WTC11 (cell line): ENCODE results near the gene PHTF1. TPM values are rescaled to one million over a fixed set of nuclear protein-coding genes. Genes with fewer than 3 reads are reported as not detected.

Experiments used
- ATAC-seq: fragments of 200-7000 bp; cut with Tn5 transposase; 2 replicates; pipeline ENCODE4 v1.10.0; 2021; ENCODE audit warnings: mild to moderate bottlenecking, moderate library complexity
- CTCF ChIA-PET: fragments of 300-600 bp; sonication (Branson Sonifier 250); formaldehyde crosslinking; loops from one replicate; lab custom pipeline; 2021; ENCODE audit warnings: antibody characterized with exemption; lab: Charles Lee
- POLR2A ChIA-PET: fragments of 350-600 bp; sonication (Branson Sonifier 250); formaldehyde crosslinking; loops from one replicate; lab custom pipeline; 2021; ENCODE audit warnings: antibody characterized with exemption; lab: Charles Lee
- DNase-seq: peaks from one replicate; pipeline ENCODE4 v3.0.0; 2021; ENCODE audit warnings: low spot score
- H3K27ac Mint-ChIP-seq: 2 replicates; pipeline ENCODE4 v1.8.0; 2021; ENCODE audit warnings: mixed read lengths
- H3K27me3 Mint-ChIP-seq: 2 replicates; pipeline ENCODE4 v1.8.0; 2021; ENCODE audit warnings: low read depth, mild to moderate bottlenecking, moderate library complexity, mixed read lengths
- H3K36me3 Mint-ChIP-seq: 2 replicates; pipeline ENCODE4 v1.8.0; 2021; ENCODE audit warnings: mixed read lengths
- H3K4me1 Mint-ChIP-seq: 2 replicates; pipeline ENCODE4 v1.8.0; 2022; ENCODE audit warnings: mixed read lengths
- H3K4me3 Mint-ChIP-seq: 2 replicates; pipeline ENCODE4 v1.8.0; 2021; ENCODE audit warnings: mild to moderate bottlenecking, moderate library complexity, mixed read lengths
- H3K9me3 Mint-ChIP-seq: 2 replicates; pipeline ENCODE4 v1.8.0; 2021; ENCODE audit warnings: mixed read lengths
- AFF4 ChIP-seq: sonication (generic); formaldehyde crosslinking; IDR thresholded peaks from 2 replicates; pipeline ENCODE4 v1.8.1; 2023; ENCODE audit warnings: mild to moderate bottlenecking, missing genetic modification reagents, borderline replicate concordance
- AR ChIP-seq: fragments of 250-450 bp; sonication (Bioruptor Pico); IDR thresholded peaks from 2 replicates; pipeline ENCODE4 v1.9.0; 2021; ENCODE audit warnings: mild to moderate bottlenecking
- ERG ChIP-seq: fragments of 250-450 bp; sonication (Bioruptor Pico); IDR thresholded peaks from 2 replicates; pipeline ENCODE4 v1.8.0; 2021; ENCODE audit warnings: mild to moderate bottlenecking
- ETV6 ChIP-seq: sonication (generic); formaldehyde crosslinking; IDR thresholded peaks from 2 replicates; pipeline ENCODE4 v1.8.1; 2022; ENCODE audit warnings: mild to moderate bottlenecking, missing genetic modification reagents
- FOXJ3 ChIP-seq: sonication (generic); formaldehyde crosslinking; IDR thresholded peaks from 2 replicates; pipeline ENCODE4 v1.9.0; 2021; ENCODE audit warnings: missing genetic modification reagents, mild to moderate bottlenecking, borderline replicate concordance
- FOXK1 ChIP-seq: sonication (generic); formaldehyde crosslinking; IDR thresholded peaks from 2 replicates; pipeline ENCODE4 v1.8.0; 2022; ENCODE audit warnings: mild to moderate bottlenecking, moderate library complexity, missing genetic modification reagents
- FOXP1 ChIP-seq: sonication (generic); formaldehyde crosslinking; IDR thresholded peaks from 2 replicates; pipeline ENCODE4 v1.8.0; 2022; ENCODE audit warnings: missing genetic modification reagents, mild to moderate bottlenecking, moderate library complexity, borderline replicate concordance
- JUN ChIP-seq: sonication (generic); formaldehyde crosslinking; IDR thresholded peaks from 2 replicates; pipeline ENCODE4 v1.8.0; 2023; ENCODE audit warnings: mild to moderate bottlenecking, missing genetic modification reagents
- MLX ChIP-seq: sonication (generic); formaldehyde crosslinking; IDR thresholded peaks from 2 replicates; pipeline ENCODE4 v1.8.1; 2023; ENCODE audit warnings: mild to moderate bottlenecking, missing genetic modification reagents, moderate library complexity
- PRDM15 ChIP-seq: sonication (generic); formaldehyde crosslinking; IDR thresholded peaks from 2 replicates; pipeline ENCODE4 v1.8.0; 2022; ENCODE audit warnings: missing genetic modification reagents
- SP1 ChIP-seq: sonication (generic); formaldehyde crosslinking; conservative IDR thresholded peaks from 2 replicates; pipeline ENCODE4 v1.8.1; 2022; ENCODE audit warnings: missing genetic modification reagents
- STAT6 ChIP-seq: sonication (generic); formaldehyde crosslinking; conservative IDR thresholded peaks from 2 replicates; pipeline ENCODE4 v1.8.1; 2023; ENCODE audit warnings: mild to moderate bottlenecking, low read depth, missing genetic modification reagents, moderate library complexity
- TP53 ChIP-seq: sonication (generic); formaldehyde crosslinking; IDR thresholded peaks from 2 replicates; pipeline ENCODE4 v1.8.1; 2023; ENCODE audit warnings: mild to moderate bottlenecking, missing genetic modification reagents
- USF1 ChIP-seq: sonication (generic); formaldehyde crosslinking; IDR thresholded peaks from 2 replicates; pipeline ENCODE4 v1.8.0; 2022; ENCODE audit warnings: mild to moderate bottlenecking, missing genetic modification reagents
- ZNF138 ChIP-seq: sonication (generic); formaldehyde crosslinking; conservative IDR thresholded peaks from 2 replicates; pipeline ENCODE4 v1.8.1; 2022; ENCODE audit warnings: mild to moderate bottlenecking, moderate library complexity, missing genetic modification reagents
- ZNF219 ChIP-seq: sonication (generic); formaldehyde crosslinking; IDR thresholded peaks from 2 replicates; pipeline ENCODE4 v1.8.0; 2023; ENCODE audit warnings: missing genetic modification reagents, mild to moderate bottlenecking, borderline replicate concordance
- ZNF263 ChIP-seq: sonication (generic); formaldehyde crosslinking; IDR thresholded peaks from 2 replicates; pipeline ENCODE4 v1.8.1; 2022; ENCODE audit warnings: low read depth, mild to moderate bottlenecking, moderate library complexity, missing genetic modification reagents
- total RNA-seq: library from RNA; stranded (reverse); gene quantifications from 3 replicates; pipeline ENCODE4 v1.2.3, GENCODE V29; 2021

PHTF1 gene
- total RNA-seq, 1 experiment from 2014 or later = 28.7 TPM

GRCh38 chr1:113770031-113770430 lies 10.7 kb upstream of the PHTF1 start (continued):
- TF ChIP-seq AR (CRISPR knock-in tag) (no peak), MLX (CRISPR knock-in tag) (no peak)
- TF ChIP-seq, all 79 proteins: peak for 0

- no peak overlapping the region for H3K4me3 Mint-ChIP-seq
- ChIA-PET CTCF (interaction anchor here (0.7 kb wide), 1 partner anchor 10 kb away, joined by 3 read pairs; no protein-coding TSS in a partner anchor), POLR2A (no interaction called here)
- DNase-seq (no peak), ATAC-seq (no peak)
- no peaks in the 10 kb centered on the region for H3K9me3 Mint-ChIP-seq
- H3K27me3 Mint-ChIP-seq = no peaks in the 10 kb centered on the region
- peaks cover 51% of the 10 kb centered on the region for H3K4me1 Mint-ChIP-seq
- TF ChIP-seq ETV6 (no peak), STAT6 (CRISPR knock-in tag) (no peak), FOXP1 (CRISPR knock-in tag) (no peak), PRDM15 (CRISPR knock-in tag) (no peak), TP53 (CRISPR knock-in tag) (no peak), ZNF263 (no peak), JUN (CRISPR knock-in tag) (no peak), ZNF219 (CRISPR knock-in tag) (no peak), USF1 (no peak), SP1 (CRISPR knock-in tag) (no peak), ERG (no peak), AFF4 (CRISPR knock-in tag) (no peak), FOXK1 (CRISPR knock-in tag) (no peak), ZNF138 (CRISPR knock-in tag) (no peak), FOXJ3 (CRISPR knock-in tag) (no peak)
- no peak overlapping the region for H3K27ac Mint-ChIP-seq
- peaks cover 28% of the 10 kb centered on the region for H3K36me3 Mint-ChIP-seq
Observed at GRCh38 chr1:113769601-113769970, 10.3 kb upstream of the PHTF1 start.
